ENCODE measurements around the gene USP15.

The USP15 gene

DNA sequence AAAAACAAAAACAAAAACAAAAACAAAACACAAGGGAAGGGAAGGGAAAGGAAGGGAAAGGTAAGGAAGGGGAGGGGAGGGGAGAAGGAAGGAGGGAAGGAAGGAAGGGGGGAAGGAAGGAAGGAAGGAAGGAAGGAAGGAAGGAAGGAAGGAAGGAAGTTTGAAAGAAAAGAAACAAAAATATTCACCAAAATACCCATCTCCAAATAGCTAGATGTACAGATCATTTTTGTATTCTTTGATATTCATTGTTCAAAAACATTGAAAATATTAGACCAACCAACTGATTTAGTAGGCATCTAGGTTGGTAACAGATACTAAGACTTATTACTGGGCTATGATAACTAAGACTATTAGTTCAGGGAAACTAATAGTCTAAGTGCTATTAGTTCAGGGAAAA, 39.1 kb upstream of the USP15 start:
- TF ChIP-seq EZH2 (IDR thresholded peaks at IDR 0.05; ENCODE audit: borderline replicate concordance, low read depth, low read length, severe bottlenecking) (no peak), CTCF (IDR thresholded peaks at IDR 0.05; ENCODE audit: borderline replicate concordance, extremely low read depth, low read length, poor library complexity, severe bottlenecking) (no peak)
- H3K27ac ChIP-seq (ENCODE audit: low read length) = no peak overlapping the region
- no peak overlapping the region for H2AFZ ChIP-seq (ENCODE audit: low read depth, low read length)
- no peak overlapping the region for H3K4me3 ChIP-seq (ENCODE audit: low read depth in 1 of 2, low read length in 2 of 2)
- no peaks in the 10 kb centered on the region for H3K4me1 ChIP-seq (ENCODE audit: insufficient read depth, low read length)
- no peak overlapping the region for H3K4me2 ChIP-seq (ENCODE audit: insufficient read depth, low read length)
- no peaks in the 10 kb centered on the region for H3K27me3 ChIP-seq (ENCODE audit: insufficient read depth, low read length, poor library complexity)
- H3K9ac ChIP-seq (ENCODE audit: low read depth, low read length) = no peak overlapping the region
- no peaks in the 10 kb centered on the region for H3K9me3 ChIP-seq (ENCODE audit: insufficient read depth, low read length, severe bottlenecking)
- H4K20me1 ChIP-seq (ENCODE audit: insufficient read depth, low read length) = no peaks in the 10 kb centered on the region
- no peak for DNase-seq
- no peaks in the 10 kb centered on the region for H3K36me3 ChIP-seq (ENCODE audit: insufficient read depth, low read length)
- ATAC-seq (ENCODE audit: insufficient read depth, low read depth) = no peak
- no peaks in the 10 kb centered on the region for H3K79me2 ChIP-seq (ENCODE audit: insufficient read depth, low read length)

- DNase-seq (no peak), ATAC-seq (ENCODE audit: insufficient read depth, low read depth) (no peak)
- no peaks in the 10 kb centered on the region for H3K36me3 ChIP-seq (ENCODE audit: insufficient read depth, low read length)
- H3K27ac ChIP-seq (ENCODE audit: low read length) = no peak overlapping the region
- H3K4me3 ChIP-seq (ENCODE audit: low read depth in 1 of 2, low read length in 2 of 2) = no peak overlapping the region
- H3K9me3 ChIP-seq (ENCODE audit: insufficient read depth, low read length, severe bottlenecking) = no peaks in the 10 kb centered on the region
- no peak overlapping the region; the same call in 1 of the 2 replicates for H2AFZ ChIP-seq (ENCODE audit: low read depth, low read length)
- H3K4me1 ChIP-seq (ENCODE audit: insufficient read depth, low read length) = no peaks in the 10 kb centered on the region
- H3K27me3 ChIP-seq (ENCODE audit: insufficient read depth, low read length, poor library complexity) = no peaks in the 10 kb centered on the region
- H3K79me2 ChIP-seq (ENCODE audit: insufficient read depth, low read length) = no peaks in the 10 kb centered on the region
- no peak overlapping the region for H3K9ac ChIP-seq (ENCODE audit: low read depth, low read length)
- no peak overlapping the region for H3K4me2 ChIP-seq (ENCODE audit: insufficient read depth, low read length)
- no peaks in the 10 kb centered on the region for H4K20me1 ChIP-seq (ENCODE audit: insufficient read depth, low read length)
- TF ChIP-seq EZH2 (IDR thresholded peaks at IDR 0.05; ENCODE audit: borderline replicate concordance, low read depth, low read length, severe bottlenecking) (no peak), CTCF (IDR thresholded peaks at IDR 0.05; ENCODE audit: borderline replicate concordance, extremely low read depth, low read length, poor library complexity, severe bottlenecking) (no peak)
Measured at GRCh38 chr12:62224601-62225000, 35.6 kb upstream of the USP15 start.

DNA sequence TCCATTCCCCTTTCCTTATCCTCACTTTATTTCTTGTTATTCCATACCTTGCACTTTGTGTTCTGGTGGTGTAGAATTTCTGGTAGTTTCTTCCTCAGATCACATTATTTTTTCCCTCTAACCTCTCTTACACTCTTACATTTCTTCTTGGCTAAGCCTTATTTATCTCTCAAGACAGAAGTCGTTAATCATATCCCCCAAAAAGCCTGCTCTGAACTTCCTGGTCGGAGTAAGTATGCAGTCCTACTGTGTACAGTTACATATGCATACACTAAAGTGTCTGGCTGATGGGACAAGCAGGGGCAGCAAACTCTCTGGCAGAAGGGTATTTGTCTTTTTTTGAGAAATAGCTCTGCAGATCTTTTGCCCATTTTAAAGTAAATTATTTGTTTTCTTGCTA, 33.1 kb upstream of the USP15 start:
- Histone ChIP-seq H3K9me3 (ENCODE audit: insufficient read depth, low read length, severe bottlenecking) (no peaks in the 10 kb centered on the region), H3K4me1 (ENCODE audit: insufficient read depth, low read length) (no peaks in the 10 kb centered on the region), H4K20me1 (ENCODE audit: insufficient read depth, low read length) (no peaks in the 10 kb centered on the region), H3K4me2 (ENCODE audit: insufficient read depth, low read length) (no peak overlapping the region), H3K27me3 (ENCODE audit: insufficient read depth, low read length, poor library complexity) (no peaks in the 10 kb centered on the region), H3K36me3 (ENCODE audit: insufficient read depth, low read length) (no peaks in the 10 kb centered on the region), H3K9ac (ENCODE audit: low read depth, low read length) (no peak overlapping the region), H3K27ac (ENCODE audit: low read length) (no peak overlapping the region), H3K79me2 (ENCODE audit: insufficient read depth, low read length) (no peaks in the 10 kb centered on the region), H2AFZ (ENCODE audit: low read depth, low read length) (no peak overlapping the region), H3K4me3 (ENCODE audit: low read depth in 1 of 2, low read length in 2 of 2) (no peak overlapping the region)
- DNase-seq (no peak), ATAC-seq (ENCODE audit: insufficient read depth, low read depth) (no peak)
- TF ChIP-seq CTCF (IDR thresholded peaks at IDR 0.05; ENCODE audit: borderline replicate concordance, extremely low read depth, low read length, poor library complexity, severe bottlenecking) = no peak
- no peak for TF ChIP-seq EZH2 (IDR thresholded peaks at IDR 0.05; ENCODE audit: borderline replicate concordance, low read depth, low read length, severe bottlenecking)

DNA sequence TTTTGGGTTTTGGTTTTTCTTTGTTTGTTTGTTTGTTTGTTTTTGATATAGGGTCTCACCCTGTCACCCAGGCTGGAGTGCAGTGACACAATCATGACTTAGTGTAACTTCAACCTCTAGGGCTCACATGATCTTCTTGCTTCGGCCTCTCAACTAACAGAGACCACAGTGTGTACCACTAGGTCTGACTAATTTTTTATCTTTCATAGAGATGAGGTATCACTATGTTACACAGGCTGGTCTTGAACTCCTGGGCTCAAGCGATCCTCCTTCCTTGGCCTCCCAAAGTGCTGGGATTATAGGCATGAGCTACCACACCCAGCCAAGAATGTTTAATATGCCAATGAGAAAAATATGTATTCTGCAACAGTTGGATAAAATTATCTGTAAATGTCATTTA, 29.6 kb upstream of the USP15 start:
- Histone ChIP-seq H3K9me3 (ENCODE audit: insufficient read depth, low read length, severe bottlenecking) (no peaks in the 10 kb centered on the region), H3K79me2 (ENCODE audit: insufficient read depth, low read length) (no peaks in the 10 kb centered on the region), H3K4me1 (ENCODE audit: insufficient read depth, low read length) (no peaks in the 10 kb centered on the region), H4K20me1 (ENCODE audit: insufficient read depth, low read length) (no peaks in the 10 kb centered on the region), H3K36me3 (ENCODE audit: insufficient read depth, low read length) (no peaks in the 10 kb centered on the region), H3K27ac (ENCODE audit: low read length) (no peak overlapping the region), H3K27me3 (ENCODE audit: insufficient read depth, low read length, poor library complexity) (no peaks in the 10 kb centered on the region), H3K4me3 (ENCODE audit: low read depth in 1 of 2, low read length in 2 of 2) (no peak overlapping the region), H3K4me2 (ENCODE audit: insufficient read depth, low read length) (no peak overlapping the region), H2AFZ (ENCODE audit: low read depth, low read length) (no peak overlapping the region), H3K9ac (ENCODE audit: low read depth, low read length) (no peak overlapping the region)
- ATAC-seq (ENCODE audit: insufficient read depth, low read depth) (no peak), DNase-seq (no peak)
- TF ChIP-seq CTCF (IDR thresholded peaks at IDR 0.05; ENCODE audit: borderline replicate concordance, extremely low read depth, low read length, poor library complexity, severe bottlenecking) (no peak), EZH2 (IDR thresholded peaks at IDR 0.05; ENCODE audit: borderline replicate concordance, low read depth, low read length, severe bottlenecking) (no peak)

All from DND-41 (cell line).